SK-N-SH treated with all-trans-retinoic acid at 6 μM for 48 hours (cell line): ENCODE results near the gene DDX31.

Experiments used
- ATAC-seq: fragments of 200-7000 bp; cut with Tn5 transposase; 3 replicates; pipeline ENCODE4 v1.9.1; 2020; ENCODE audit warnings: mild to moderate bottlenecking, moderate library complexity
- ARNTL ChIP-seq: fragments of 450-650 bp; formaldehyde crosslinking; IDR thresholded peaks from 2 replicates; pipeline ENCODE4 v1.5.0; 2020; ENCODE audit warnings: low read depth, mild to moderate bottlenecking, moderate library complexity, borderline replicate concordance
- CREB5 ChIP-seq: fragments of 250-450 bp; sonication (Bioruptor Pico); IDR thresholded peaks from 2 replicates; pipeline ENCODE4 v1.5.1; 2020; ENCODE audit warnings: low read depth, mild to moderate bottlenecking, moderate library complexity
- CSDC2 ChIP-seq: fragments of 250-450 bp; sonication (Bioruptor Pico); IDR thresholded peaks from 2 replicates; pipeline ENCODE4 v1.5.0; 2020; ENCODE audit warnings: mild to moderate bottlenecking, moderate library complexity
- CSRNP3 ChIP-seq: fragments of 250-450 bp; sonication (Bioruptor Pico); IDR thresholded peaks from 2 replicates; pipeline ENCODE4 v1.5.1; 2021; ENCODE audit warnings: mild to moderate bottlenecking, moderate library complexity
- ESRRG ChIP-seq: fragments of 250-450 bp; sonication (Bioruptor Pico); IDR thresholded peaks from 2 replicates; pipeline ENCODE4 v1.6.1; 2021; ENCODE audit warnings: mild to moderate bottlenecking
- GLIS3 ChIP-seq: fragments of 250-450 bp; sonication (Bioruptor Pico); IDR thresholded peaks from 2 replicates; pipeline ENCODE4 v1.5.0; 2020; ENCODE audit warnings: mild to moderate bottlenecking, moderate library complexity
- PATZ1 ChIP-seq: fragments of 250-450 bp; sonication (Bioruptor Pico); IDR thresholded peaks from 2 replicates; pipeline ENCODE4 v1.8.0; 2020; ENCODE audit warnings: mild to moderate bottlenecking, moderate library complexity, borderline replicate concordance
- POU6F1 ChIP-seq: fragments of 250-450 bp; sonication (Bioruptor Pico); IDR thresholded peaks from 2 replicates; pipeline ENCODE4 v1.8.0; 2021; ENCODE audit warnings: low read depth, mild to moderate bottlenecking, moderate library complexity, borderline replicate concordance
- RARB ChIP-seq: fragments of 250-450 bp; sonication (Bioruptor Pico); IDR thresholded peaks from 2 replicates; pipeline ENCODE4 v1.8.0; 2021; ENCODE audit warnings: mild to moderate bottlenecking, moderate library complexity
- SNAI2 ChIP-seq: fragments of 250-450 bp; sonication (Bioruptor Pico); IDR thresholded peaks from 2 replicates; pipeline ENCODE4 v1.5.0; 2020; ENCODE audit warnings: mild to moderate bottlenecking, moderate library complexity
- TCF4 ChIP-seq: fragments of 250-450 bp; sonication (Bioruptor Pico); IDR thresholded peaks from 2 replicates; pipeline ENCODE4 v1.8.0; 2021; ENCODE audit warnings: mild to moderate bottlenecking, moderate library complexity, borderline replicate concordance
- TSHZ2 ChIP-seq: fragments of 250-450 bp; sonication (Bioruptor Pico); IDR thresholded peaks from 2 replicates; pipeline ENCODE4 v1.5.0; 2020; ENCODE audit warnings: mild to moderate bottlenecking, moderate library complexity
- ZC3H10 ChIP-seq: fragments of 250-450 bp; sonication (Bioruptor Pico); IDR thresholded peaks from 2 replicates; pipeline ENCODE4 v1.5.1; 2021; ENCODE audit warnings: mild to moderate bottlenecking, moderate library complexity
- ZFP30 ChIP-seq: fragments of 450-650 bp; formaldehyde crosslinking; IDR thresholded peaks from 2 replicates; pipeline ENCODE4 v1.5.0; 2022; ENCODE audit warnings: mild to moderate bottlenecking, moderate library complexity
- ZNF8 ChIP-seq: fragments of 450-650 bp; formaldehyde crosslinking; IDR thresholded peaks from 2 replicates; pipeline ENCODE4 v1.5.0; 2020; ENCODE audit warnings: mild to moderate bottlenecking, moderate library complexity

Gene DDX31

GRCh38 chr9:132645306-132645705, 24.5 kb downstream of the DDX31 start:
- no peak for ATAC-seq
- TF ChIP-seq CREB5 (CRISPR knock-in tag) (no peak), TCF4 (no peak), SNAI2 (CRISPR knock-in tag) (no peak), TSHZ2 (no peak), CSRNP3 (CRISPR knock-in tag) (no peak), PATZ1 (no peak), ZNF8 (CRISPR knock-in tag) (no peak)

GRCh38 chr9:132644251-132644650, 25.5 kb downstream of the DDX31 start:
- peak; percentile 38; the same call in 1 of the 3 replicates for ATAC-seq

More at GRCh38 chr9:132644251-132644650, 25.5 kb downstream of the DDX31 start:
- TF ChIP-seq ARNTL, result no peak
- TF ChIP-seq TCF4, result no peak
- TF ChIP-seq GLIS3 (CRISPR knock-in tag), result no peak
- no peak for TF ChIP-seq TSHZ2
- no peak for TF ChIP-seq CREB5 (CRISPR knock-in tag)
- no peak for TF ChIP-seq ESRRG (CRISPR knock-in tag)
- no peak for TF ChIP-seq ZFP30 (CRISPR knock-in tag)
- TF ChIP-seq SNAI2 (CRISPR knock-in tag), result no peak
- no peak for TF ChIP-seq POU6F1 (CRISPR knock-in tag)
- TF ChIP-seq RARB, result no peak
- TF ChIP-seq CSRNP3 (CRISPR knock-in tag), result no peak
- TF ChIP-seq CSDC2 (CRISPR knock-in tag), result no peak
- TF ChIP-seq ZC3H10, result no peak
